ENCODE results near the gene TTC34. TPM values are rescaled to one million over a fixed set of nuclear protein-coding genes. Genes with fewer than 3 reads are reported as not detected.
A peak's percentile ranks its signal among the peaks of the same experiment; 100 is the strongest.

Gene TTC34
- total and polyA plus RNA-seq, 9 of the 15 experiments (the other 6 are each of a cell fraction or from before 2014, with no cell fraction given), result 0.03 to 0.38 (median 0.05) TPM; not detected in 2

DNA sequence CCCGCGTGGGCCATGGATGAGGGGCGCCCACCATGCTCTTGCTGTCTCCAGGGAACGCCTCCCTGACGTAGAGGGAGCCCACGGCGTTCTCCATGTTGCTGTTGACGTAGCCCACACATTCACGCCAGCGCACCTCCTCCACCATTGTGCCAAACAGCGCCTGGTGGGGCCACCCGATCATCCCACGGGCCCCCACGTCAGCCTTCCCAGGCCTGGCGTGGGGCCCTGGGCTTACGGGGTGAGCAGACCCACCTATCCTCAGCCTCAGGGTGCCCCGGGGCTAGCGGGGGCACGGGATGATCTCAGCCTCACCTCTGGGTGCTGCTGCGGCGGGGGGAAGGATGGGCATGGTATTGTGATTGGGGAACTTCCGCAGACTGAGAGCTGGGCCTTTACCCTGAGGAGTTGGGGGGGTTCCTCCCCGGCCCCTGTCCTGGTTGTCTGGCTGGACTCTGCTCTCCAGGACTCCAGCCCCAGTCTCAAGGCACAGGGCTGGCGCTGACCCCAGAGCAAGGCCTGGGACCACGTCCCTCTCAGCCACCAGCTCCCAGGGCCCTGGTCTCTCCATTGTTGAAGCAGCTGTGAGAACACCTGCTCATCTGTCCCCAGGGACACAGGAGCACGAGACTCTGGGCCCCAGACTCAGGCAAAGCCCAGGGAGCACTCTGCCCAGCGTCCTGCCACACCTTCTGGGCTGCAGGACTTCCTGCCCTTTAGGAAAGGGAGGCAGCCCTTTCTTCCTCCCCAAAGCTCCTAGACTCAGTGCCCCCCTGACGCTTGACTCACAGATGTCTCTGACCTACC is 204.8 kb downstream of the TTC34 start:
- H3K9me1 ChIP-seq (ENCODE audit: control insufficient read depth, insufficient read depth, low read length), result no peaks in the 10 kb centered on the region
- no peak overlapping the region for H3K4me3 ChIP-seq
- H3K27me3 ChIP-seq (ENCODE audit: control insufficient read depth in 2 of 2, insufficient read depth in 2 of 2, low read length in 2 of 2), result peaks cover 20 to 59% of the 10 kb centered on the region in 2 experiments; a peak in 4 of 5 replicates
- FAIRE-seq, result no peak
- no peak overlapping the region for H3K27ac ChIP-seq (ENCODE audit: extremely low read depth, low read depth, low read length)
- no peak; the same call in 1 of the 3 replicates for ATAC-seq
- 12% methylated on average over 27 of the region's 28 CpGs for WGBS (ENCODE audit: insufficient coverage, low coverage, missing lambda C conversion rate)
- H2AFZ ChIP-seq (ENCODE audit: low read depth, low read length), result no peak overlapping the region
- 0 out of 2 replicates have a peak, but pooled peaks cover 9% of the 10 kb centered on the region for H4K20me1 ChIP-seq (replicated peaks; ENCODE audit: control insufficient read depth, insufficient read depth, low read length)
- no peak overlapping the region for H3K4me2 ChIP-seq (ENCODE audit: insufficient read depth, low read length)
- H3K79me2 ChIP-seq (ENCODE audit: control insufficient read depth, insufficient read depth, low read length), result no peaks in the 10 kb centered on the region
- intact Hi-C loops (cut with micrococcal nuclease) (no loop called here), in situ Hi-C loops (cut with MboI) (no loop called here)
- DNase-seq (ENCODE audit: extremely low read depth in 1 of 4, low spot score in 3 of 4), result no peak
- H3K36me3 ChIP-seq (ENCODE audit: control insufficient read depth, insufficient read depth, low read length), result no peaks in the 10 kb centered on the region
- no TSS peak for BruUV-seq (replicated peaks)
- peak overlapping the region in 1 of 2 experiments; percentile 45; a peak in 1 of 4 replicates for H3K9ac ChIP-seq (ENCODE audit: insufficient read depth in 1 of 2, low read depth in 2 of 2, low read length in 2 of 2)
- CTCF ChIA-PET (ENCODE audit: low intra/inter-chr PET ratio), result no interaction called here
- TF ChIP-seq, protein P1, sequence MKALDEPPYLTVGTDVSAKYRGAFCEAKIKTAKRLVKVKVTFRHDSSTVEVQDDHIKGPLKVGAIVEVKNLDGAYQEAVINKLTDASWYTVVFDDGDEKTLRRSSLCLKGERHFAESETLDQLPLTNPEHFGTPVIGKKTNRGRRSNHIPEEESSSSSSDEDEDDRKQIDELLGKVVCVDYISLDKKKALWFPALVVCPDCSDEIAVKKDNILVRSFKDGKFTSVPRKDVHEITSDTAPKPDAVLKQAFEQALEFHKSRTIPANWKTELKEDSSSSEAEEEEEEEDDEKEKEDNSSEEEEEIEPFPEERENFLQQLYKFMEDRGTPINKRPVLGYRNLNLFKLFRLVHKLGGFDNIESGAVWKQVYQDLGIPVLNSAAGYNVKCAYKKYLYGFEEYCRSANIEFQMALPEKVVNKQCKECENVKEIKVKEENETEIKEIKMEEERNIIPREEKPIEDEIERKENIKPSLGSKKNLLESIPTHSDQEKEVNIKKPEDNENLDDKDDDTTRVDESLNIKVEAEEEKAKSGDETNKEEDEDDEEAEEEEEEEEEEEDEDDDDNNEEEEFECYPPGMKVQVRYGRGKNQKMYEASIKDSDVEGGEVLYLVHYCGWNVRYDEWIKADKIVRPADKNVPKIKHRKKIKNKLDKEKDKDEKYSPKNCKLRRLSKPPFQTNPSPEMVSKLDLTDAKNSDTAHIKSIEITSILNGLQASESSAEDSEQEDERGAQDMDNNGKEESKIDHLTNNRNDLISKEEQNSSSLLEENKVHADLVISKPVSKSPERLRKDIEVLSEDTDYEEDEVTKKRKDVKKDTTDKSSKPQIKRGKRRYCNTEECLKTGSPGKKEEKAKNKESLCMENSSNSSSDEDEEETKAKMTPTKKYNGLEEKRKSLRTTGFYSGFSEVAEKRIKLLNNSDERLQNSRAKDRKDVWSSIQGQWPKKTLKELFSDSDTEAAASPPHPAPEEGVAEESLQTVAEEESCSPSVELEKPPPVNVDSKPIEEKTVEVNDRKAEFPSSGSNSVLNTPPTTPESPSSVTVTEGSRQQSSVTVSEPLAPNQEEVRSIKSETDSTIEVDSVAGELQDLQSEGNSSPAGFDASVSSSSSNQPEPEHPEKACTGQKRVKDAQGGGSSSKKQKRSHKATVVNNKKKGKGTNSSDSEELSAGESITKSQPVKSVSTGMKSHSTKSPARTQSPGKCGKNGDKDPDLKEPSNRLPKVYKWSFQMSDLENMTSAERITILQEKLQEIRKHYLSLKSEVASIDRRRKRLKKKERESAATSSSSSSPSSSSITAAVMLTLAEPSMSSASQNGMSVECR (CRISPR knock-in tag; IDR thresholded peaks at IDR 0.05), result no peak
- TF ChIP-seq ZNF263 (CRISPR knock-in tag; IDR thresholded peaks at IDR 0.05; ENCODE audit: borderline replicate concordance) (0 out of 2 replicates have a peak, but pooled peaks have one; percentile 57), POLR3G (IDR thresholded peaks at IDR 0.05; ENCODE audit: extremely low read depth, insufficient read length, insufficient replicate concordance) (no peak)
- no peaks in the 10 kb centered on the region for H3K9me3 ChIP-seq (replicated peaks; ENCODE audit: control insufficient read depth, insufficient read depth, low read depth, low read length)
- H3K4me1 ChIP-seq (replicated peaks in 1 of 2; ENCODE audit: control insufficient read depth in 2 of 2, insufficient read depth in 2 of 2, low read length in 2 of 2), result peaks cover 0 to 52% of the 10 kb centered on the region in 2 experiments; a peak in 2 of 5 replicates
- POLR2A ChIA-PET, result interaction anchor here (0.6 to 1.2 kb wide), 3 partner anchors 11 to 89 kb away, joined by 3 to 5 read pairs (median 4); no protein-coding TSS in a partner anchor
